HG03139 (cell line): ENCODE data around the gene KCNN3.

ENCODE experiments used
- ATAC-seq: cut with Tn5 transposase; IDR thresholded peaks from one replicate; pipeline ENCODE4 v1.9.1; 2021; ENCODE audit not compliant: unreplicated experiment

The KCNN3 gene

GRCh38 chr1:154730986-154731489, 139.0 kb downstream of the KCNN3 start:
- no peak for ATAC-seq

- no peak for ATAC-seq
Observed at GRCh38 chr1:154730259-154730658, 139.8 kb downstream of the KCNN3 start.

GRCh38 chr1:154729577-154729976, 140.5 kb downstream of the KCNN3 start:
- ATAC-seq = no peak

- no peak for ATAC-seq
Observed at GRCh38 chr1:154729031-154729442, 141.0 kb downstream of the KCNN3 start.

- no peak for ATAC-seq
Observed at GRCh38 chr1:154726896-154727753, 143.0 kb downstream of the KCNN3 start.

GRCh38 chr1:154726443-154726842, 143.6 kb downstream of the KCNN3 start:
- ATAC-seq = no peak

- no peak for ATAC-seq
Observed at GRCh38 chr1:154725865-154726264, 144.2 kb downstream of the KCNN3 start.

- ATAC-seq = no peak
Observed at GRCh38 chr1:154720328-154721297, 149.5 kb downstream of the KCNN3 start.

- no peak for ATAC-seq
Observed at GRCh38 chr1:154719586-154720327, 150.3 kb downstream of the KCNN3 start.

- no peak for ATAC-seq
Observed at GRCh38 chr1:154718566-154718965, 151.5 kb downstream of the KCNN3 start.

- ATAC-seq = no peak
Observed at GRCh38 chr1:154717528-154717924, 152.6 kb downstream of the KCNN3 start.

- no peak for ATAC-seq
Observed at GRCh38 chr1:154716614-154717527, 153.2 kb downstream of the KCNN3 start.

GRCh38 chr1:154716011-154716410, 154.1 kb downstream of the KCNN3 start:
- ATAC-seq = no peak

GRCh38 chr1:154715385-154715784, 154.7 kb downstream of the KCNN3 start:
- ATAC-seq = no peak

GRCh38 chr1:154714638-154715037, 155.4 kb downstream of the KCNN3 start:
- ATAC-seq = no peak

GRCh38 chr1:154714052-154714623, 155.9 kb downstream of the KCNN3 start:
- ATAC-seq = no peak

- ATAC-seq = no peak
Observed at GRCh38 chr1:154713005-154713404, 157.1 kb downstream of the KCNN3 start.

GRCh38 chr1:154712166-154712810, 157.8 kb downstream of the KCNN3 start:
- no peak for ATAC-seq

- no peak for ATAC-seq
Observed at GRCh38 chr1:154711416-154711815, 158.7 kb downstream of the KCNN3 start.
